Stimulated activated naive CD4-positive, alpha-beta T cell treated with Interleukin-2 at 50 U/mL for 16 hours (primary cell): ENCODE measurements around the gene KRABD2.
"Not testable (repeated sequence)": the region's sequence is repeated elsewhere in the genome, so short reads cannot be mapped to it uniquely, and the experiment has no call there.

Experiments used
- DNase-seq: peaks from one replicate; lab custom pipeline; 2025; lab: John Stamatoyannopoulos, UW

Gene KRABD2

GRCh38 chr17:8392674-8393469 lies 16.4 kb upstream of the KRABD2 start:
- DNase-seq = no peak

GRCh38 chr17:8392274-8392673 lies 15.8 kb upstream of the KRABD2 start:
- DNase-seq = no peak

GRCh38 chr17:8391711-8392110 lies 15.2 kb upstream of the KRABD2 start:
- no peak for DNase-seq

- no peak for DNase-seq
Measured at GRCh38 chr17:8387914-8388651, 11.6 kb upstream of the KRABD2 start.

- no peak for DNase-seq
Measured at GRCh38 chr17:8386841-8387240, 10.3 kb upstream of the KRABD2 start.

GRCh38 chr17:8384801-8385378 lies 8.4 kb upstream of the KRABD2 start:
- DNase-seq = no peak

GRCh38 chr17:8383143-8383822 lies 6.8 kb upstream of the KRABD2 start, which contains the start of gene RPL26:
Gene RPL26 (minus strand): TSS chr17:8383193. CDS start chr17:8382310, 883 bp downstream.
- DNase-seq = peak; percentile 94

GRCh38 chr17:8382880-8383142 lies 6.3 kb upstream of the KRABD2 start:
- no peak for DNase-seq

GRCh38 chr17:8382052-8382879 lies 5.8 kb upstream of the KRABD2 start:
- no peak for DNase-seq

- no peak for DNase-seq
Measured at GRCh38 chr17:8380049-8380448, 3.5 kb upstream of the KRABD2 start.

- DNase-seq = not testable (repeated sequence)
Measured at GRCh38 chr17:8378117-8378516, 1.6 kb upstream of the KRABD2 start.

GRCh38 chr17:8377422-8377821 lies 918 bp upstream of the KRABD2 start:
- DNase-seq = no peak

GRCh38 chr17:8375738-8376259 lies 705 bp downstream of the KRABD2 start:
- DNase-seq = no peak

- not testable (repeated sequence) for DNase-seq
Measured at GRCh38 chr17:8373856-8374255, 2.6 kb downstream of the KRABD2 start.

GRCh38 chr17:8372422-8372821 lies 4.1 kb downstream of the KRABD2 start:
- DNase-seq = no peak

- DNase-seq = no peak
Measured at GRCh38 chr17:8371786-8372185, 4.7 kb downstream of the KRABD2 start.

GRCh38 chr17:8369944-8370343 lies 6.6 kb downstream of the KRABD2 start:
- DNase-seq = no peak

- no peak for DNase-seq
Measured at GRCh38 chr17:8368193-8368592, 8.3 kb downstream of the KRABD2 start.

- DNase-seq = no peak
Measured at GRCh38 chr17:8366231-8366630, 10.3 kb downstream of the KRABD2 start.

- no peak for DNase-seq
Measured at GRCh38 chr17:8365143-8365542, 11.4 kb downstream of the KRABD2 start.

- DNase-seq = no peak
Measured at GRCh38 chr17:8362651-8363332, 13.7 kb downstream of the KRABD2 start.
